CMK (cell line): ENCODE data around the gene SH3PXD2B.

ENCODE experiments used
- DNase-seq: peaks from one replicate; pipeline ENCODE4 v3.0.0-alpha.2; 2010; ENCODE audit warnings: low read depth

SH3PXD2B gene

DNA sequence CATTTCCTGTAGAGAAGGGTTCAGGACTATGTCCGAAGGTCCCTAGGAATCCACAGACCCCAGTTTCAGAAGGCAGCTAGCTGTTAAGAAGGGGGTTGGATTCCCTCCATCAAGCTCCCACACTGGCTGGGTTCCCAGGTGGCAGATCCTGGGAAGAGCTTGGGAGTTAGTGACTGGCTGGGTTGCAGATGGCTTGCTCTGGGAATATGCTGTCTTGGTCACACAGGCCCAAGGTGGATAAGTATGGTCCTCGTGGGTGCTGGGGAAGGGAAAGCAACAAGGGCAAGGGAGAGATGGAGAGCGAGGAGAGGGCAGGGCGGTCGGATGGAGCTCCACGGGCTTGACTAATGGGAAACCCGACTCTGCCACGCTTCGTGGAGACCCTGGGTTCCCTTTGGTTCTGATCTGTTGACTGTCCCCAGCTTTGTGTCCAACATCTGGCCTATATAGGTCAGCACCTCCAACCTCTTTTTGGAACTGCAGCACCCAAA, 17.4 kb downstream of the SH3PXD2B start:
- no peak for DNase-seq

DNA sequence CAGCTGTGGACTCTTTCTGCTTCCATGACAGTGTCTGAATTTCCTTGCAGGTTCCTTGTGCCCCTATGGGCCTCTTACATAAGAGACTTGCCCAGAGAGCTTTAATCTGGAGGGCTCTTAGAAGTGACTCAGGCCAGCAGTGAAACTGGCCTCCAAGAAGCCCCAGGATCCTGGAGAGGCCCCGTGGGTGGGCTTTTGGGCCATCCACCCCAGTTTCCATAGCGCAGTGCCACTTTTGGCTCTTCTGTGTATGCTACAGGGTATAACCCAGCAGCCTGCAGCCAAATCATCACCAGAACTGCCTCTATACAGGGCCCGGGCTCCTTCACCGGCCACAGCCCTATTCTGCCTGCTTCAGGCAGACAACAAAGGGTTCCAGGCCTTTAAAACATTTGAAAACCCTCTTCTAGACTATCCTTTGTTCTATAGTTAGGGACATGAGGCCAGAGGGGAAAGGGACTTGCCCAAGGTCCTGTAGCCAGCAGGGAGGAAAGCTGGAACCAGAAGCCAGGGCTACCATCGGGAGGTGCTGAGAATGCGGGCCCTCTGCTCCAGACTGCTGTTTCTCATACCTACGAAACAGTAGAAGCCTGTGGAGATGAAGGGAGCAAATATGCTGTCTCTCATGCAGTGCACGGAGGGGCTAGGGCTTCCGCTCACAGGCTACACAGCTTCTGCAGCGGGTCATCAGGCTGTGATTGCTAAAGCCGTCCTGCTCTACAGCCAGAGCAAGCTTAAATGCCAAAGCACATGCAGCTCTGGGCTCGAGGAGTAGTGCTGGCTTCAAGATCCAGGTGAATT, 18.0 kb downstream of the SH3PXD2B start:
- DNase-seq: no peak

DNA sequence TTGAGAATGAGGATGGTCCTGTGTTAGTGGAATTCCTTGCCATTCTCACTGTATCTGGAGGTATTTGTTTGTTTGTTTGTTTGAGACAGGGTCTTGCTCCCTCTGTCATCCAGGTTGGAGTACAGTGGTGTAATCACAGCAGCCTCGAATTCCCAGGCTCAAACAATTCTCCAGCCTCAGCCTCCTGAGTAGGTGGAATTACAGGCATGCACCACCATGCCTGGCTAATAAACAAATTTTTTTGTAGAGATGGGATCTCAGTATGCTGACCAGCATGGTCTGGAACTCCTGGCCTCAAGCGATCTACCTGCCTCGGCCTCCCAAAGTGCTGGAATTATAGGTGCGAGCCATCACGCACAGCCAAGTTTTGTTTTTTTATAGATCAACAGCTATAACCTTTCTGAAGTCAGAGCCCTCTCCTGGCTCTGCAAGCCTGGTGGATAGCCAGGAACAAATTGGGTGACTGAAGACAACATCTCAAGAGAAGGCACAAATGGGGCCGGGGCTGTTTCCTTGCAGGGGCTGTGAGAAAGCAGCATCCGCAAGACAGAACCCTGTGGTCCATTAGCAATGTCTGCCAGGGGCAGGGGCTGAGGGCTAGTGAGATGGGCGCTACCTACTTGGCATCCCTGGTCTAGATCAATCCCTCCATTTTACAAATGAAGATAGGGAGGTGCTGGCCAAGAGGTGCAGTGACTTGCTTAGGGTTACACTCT, 18.8 kb downstream of the SH3PXD2B start:
- DNase-seq: no peak

GRCh38 chr5:172434251-172434650, 20.1 kb downstream of the SH3PXD2B start:
- no peak for DNase-seq

DNA sequence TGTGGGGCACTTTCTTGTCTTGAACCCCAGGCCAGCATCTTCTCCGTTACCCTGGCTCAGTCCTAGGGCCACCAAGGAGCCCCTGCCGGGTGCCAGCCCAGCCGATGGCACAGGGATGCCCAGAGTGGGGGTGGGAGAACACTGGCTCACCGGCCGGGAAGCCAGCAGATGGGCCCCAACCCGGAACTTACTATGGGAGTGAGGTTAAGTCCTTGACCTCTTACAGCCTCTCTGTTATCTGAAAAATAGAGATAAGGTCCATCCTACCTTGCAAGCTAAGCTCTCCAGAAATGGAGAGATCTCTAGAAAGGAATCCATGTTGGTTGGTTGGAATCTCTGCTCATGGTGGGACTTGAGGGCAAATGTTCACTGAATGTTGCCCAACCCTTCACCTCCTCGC, 20.8 kb downstream of the SH3PXD2B start:
- no peak for DNase-seq

- DNase-seq: no peak
These were observed 21.3 kb downstream of the SH3PXD2B start for GRCh38 chr5:172433071-172433470.

DNA sequence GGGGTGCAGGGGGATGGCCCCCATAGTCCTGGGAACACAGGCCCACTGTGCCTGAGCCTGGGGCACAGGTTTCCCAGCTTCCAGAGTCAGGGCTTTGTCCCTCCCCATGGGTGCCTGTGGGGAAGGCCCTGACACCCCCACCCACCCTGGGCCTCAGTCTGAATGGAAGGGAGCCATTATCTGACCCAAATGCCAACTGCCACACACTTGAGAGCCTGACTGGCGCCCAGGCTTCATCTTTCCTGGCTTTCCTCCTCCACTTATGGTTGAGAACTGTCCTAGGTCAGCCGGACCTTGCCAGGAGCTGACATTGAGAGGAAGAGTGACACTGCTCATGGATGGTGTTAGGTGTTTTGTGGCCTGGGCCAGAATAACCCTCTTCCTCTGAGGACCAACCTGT, 24.0 kb downstream of the SH3PXD2B start:
- DNase-seq: no peak

DNA sequence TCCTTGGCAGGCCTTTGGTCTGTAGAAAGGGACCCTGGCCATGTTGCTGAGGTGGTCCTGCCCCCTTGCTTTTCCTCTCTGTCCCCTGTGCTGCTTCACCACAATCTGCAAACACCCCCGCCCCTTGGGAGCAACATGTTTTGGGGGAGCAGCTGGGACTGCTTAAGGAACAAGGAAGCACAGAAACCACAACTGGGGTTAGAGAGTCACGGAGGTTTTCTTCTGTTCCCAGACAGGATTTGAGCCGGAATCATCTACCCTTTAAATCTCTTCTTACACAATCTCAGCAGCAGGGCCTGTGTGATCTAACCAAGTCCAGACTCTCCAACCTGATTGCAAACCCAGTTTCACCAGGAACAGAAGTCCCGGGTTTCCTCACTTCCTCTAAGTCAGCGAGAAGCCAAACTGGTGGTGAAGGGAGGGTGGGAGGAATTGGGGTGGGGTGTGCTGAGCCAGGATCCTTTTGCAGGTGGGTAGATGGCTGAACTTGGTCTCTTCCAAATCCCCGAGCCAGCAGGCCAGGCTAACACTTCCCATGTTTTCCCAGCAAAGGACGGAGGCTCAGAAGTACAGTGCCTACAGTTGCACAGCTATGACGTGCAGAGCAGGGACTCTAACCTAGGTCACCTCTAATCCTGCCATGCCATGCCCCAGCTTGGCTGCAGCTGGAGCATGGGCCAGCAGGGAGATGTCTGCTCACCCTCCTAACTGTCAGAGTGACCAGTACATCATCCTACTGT, 25.0 kb downstream of the SH3PXD2B start:
- DNase-seq: no peak

DNA sequence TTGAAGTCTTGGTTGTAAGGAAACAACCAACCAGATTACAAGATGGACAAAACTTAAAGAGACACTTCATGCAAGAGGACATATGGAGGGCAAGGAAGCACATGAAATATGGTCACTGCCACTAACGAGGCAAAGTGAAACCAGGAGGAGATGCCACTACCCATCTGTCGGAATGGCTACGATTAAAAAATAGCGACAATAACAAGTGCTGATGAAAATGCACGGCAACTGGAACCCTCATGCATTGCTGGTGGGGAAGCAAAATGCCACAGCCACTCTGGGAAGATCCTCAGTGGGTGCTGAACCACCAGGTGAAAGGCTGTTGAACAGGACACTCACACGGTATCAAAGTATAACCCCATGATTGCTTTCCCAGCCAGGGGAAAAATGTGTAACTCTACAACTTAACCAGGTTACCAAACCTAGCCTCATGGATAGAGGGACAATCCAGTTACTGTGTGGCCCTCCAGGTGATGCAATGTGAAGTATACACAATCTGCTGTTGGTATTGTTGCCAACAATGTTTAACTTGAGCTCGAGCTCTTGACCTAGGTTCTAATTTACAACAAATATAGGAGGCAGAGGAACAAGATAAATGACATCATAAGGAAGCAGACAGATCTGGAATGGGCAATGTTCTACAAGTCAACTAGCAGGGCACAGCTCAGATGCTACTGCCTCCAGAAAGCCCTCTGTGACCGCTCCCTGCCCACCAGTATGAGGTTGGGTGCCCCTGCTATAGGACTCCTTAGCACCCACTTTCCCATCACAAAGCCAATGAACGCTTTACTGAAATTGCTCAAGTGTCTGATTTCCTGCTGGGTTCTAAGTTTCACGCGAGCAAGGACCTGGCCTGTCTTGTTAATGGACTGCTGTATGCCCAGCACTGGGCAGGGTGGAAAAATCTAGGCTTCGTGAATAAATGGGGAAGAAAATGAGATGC, 25.8 kb downstream of the SH3PXD2B start:
- no peak for DNase-seq

GRCh38 chr5:172427202-172427601, 27.1 kb downstream of the SH3PXD2B start:
- DNase-seq: no peak

DNA sequence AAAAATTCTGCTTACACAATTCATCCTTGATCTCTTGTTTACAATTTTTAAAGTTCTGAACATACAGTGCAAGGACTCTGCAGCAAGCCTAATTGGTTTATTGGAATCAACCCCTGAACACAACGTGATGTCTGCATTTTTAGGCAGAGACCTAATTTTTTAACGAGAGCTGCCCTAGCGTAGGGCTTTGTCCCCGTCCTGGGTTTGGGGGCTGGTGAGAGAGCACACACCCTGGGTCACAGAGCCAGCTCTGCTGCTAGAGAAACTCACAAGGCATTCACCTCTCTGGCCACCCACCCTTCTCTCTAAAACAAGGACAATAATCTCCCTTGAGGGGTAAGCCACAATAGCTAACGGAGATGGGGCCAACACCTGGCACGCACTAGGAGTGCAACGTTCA, 28.2 kb downstream of the SH3PXD2B start:
- no peak for DNase-seq

DNA sequence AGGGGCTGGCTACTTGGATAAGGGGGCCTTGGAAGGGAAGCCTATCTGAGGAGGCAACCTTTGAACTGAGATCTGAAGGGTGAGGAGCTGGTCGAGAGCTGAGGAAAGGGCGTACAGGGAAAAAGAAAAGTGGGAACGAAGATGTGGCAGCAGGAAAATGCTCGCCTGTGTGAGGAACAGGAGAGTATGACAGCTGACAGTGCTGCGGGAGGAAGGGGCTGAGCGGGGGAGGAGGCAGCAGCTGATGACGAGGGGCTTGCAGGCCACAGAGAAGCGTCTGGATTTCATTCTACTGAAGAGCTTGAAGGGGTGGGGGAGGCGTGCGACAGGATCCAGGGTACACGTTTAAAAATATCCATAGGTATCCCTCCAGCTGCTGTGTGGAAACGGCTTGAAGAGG, 28.9 kb downstream of the SH3PXD2B start:
- DNase-seq: no peak

DNA sequence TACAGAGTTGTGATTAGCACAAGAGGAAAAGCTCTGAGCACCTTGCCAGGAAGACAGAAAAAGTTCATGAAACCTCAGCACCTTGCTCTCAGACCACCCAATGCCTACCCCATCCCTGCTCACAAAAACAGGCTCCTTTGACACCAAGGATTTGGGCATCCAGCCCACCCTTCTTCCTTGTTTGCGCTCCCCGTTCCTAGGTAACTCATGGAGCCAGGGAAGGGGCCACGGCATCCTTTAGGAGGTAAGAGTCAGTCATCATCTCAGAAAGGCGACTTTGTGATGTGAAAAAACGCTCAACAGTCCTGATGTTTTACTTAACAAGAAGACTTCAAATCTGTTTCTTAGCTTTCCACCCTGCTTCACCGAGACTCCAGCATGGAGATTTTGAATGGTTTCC, 29.5 kb downstream of the SH3PXD2B start:
- DNase-seq: no peak

- DNase-seq: no peak
These were observed 30.2 kb downstream of the SH3PXD2B start for GRCh38 chr5:172424111-172424490.

- no peak for DNase-seq
These were observed 30.8 kb downstream of the SH3PXD2B start for GRCh38 chr5:172423379-172424110.

GRCh38 chr5:172422255-172422654, 32.1 kb downstream of the SH3PXD2B start:
- no peak for DNase-seq

GRCh38 chr5:172421020-172421419, 33.3 kb downstream of the SH3PXD2B start:
- no peak for DNase-seq

- DNase-seq: no peak
These were observed 33.9 kb downstream of the SH3PXD2B start for GRCh38 chr5:172420235-172420939.

- no peak for DNase-seq
These were observed 35.2 kb downstream of the SH3PXD2B start for GRCh38 chr5:172418862-172419814.
